ENCODE results near the gene DCLK1.

The DCLK1 gene

DNA sequence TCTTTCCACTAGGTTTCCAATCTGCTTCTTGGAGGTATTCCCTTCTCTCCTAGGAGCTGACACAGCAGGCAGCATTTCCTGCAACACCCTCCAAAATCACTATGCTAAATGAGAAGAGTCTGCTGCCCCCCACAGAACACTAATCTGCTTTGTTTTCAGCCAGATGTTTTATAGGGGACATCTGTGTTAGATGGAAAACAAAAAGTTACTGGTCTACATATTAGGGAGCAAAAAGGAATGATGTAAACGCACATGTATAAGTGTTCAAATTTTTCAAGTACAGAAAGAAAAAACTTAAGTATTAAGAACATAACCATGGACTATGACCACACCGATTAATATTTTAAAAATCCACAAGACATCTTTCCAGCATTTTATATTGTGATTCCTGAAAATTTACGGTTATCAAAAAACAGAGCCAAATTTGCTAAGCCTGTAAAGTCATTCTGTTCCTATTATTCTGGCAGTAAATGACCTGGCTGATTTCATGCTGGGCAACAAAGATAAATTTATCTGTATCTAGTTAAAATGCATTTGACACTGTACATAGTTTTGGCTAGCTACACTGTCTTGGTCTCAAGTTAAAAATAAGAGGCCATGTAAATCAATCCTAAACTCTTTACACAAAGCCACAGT, 63.3 kb downstream of the DCLK1 start:
- Mint-ChIP-seq H3K36me3 (ENCODE audit: insufficient read depth) (no peaks in the 10 kb centered on the region), H3K27ac (no peak overlapping the region), H3K4me3 (no peak overlapping the region), H3K27me3 (no peaks in the 10 kb centered on the region), H3K9me3 (peaks cover 3 to 15% of the 10 kb centered on the region in 2 donors), H3K4me1 (ENCODE audit: low read depth in 2 of 2) (no peaks in the 10 kb centered on the region)
- ATAC-seq (replicated peaks) (no peak), DNase-seq (no peak)

- Mint-ChIP-seq H3K27ac (no peak overlapping the region), H3K36me3 (ENCODE audit: insufficient read depth) (no peaks in the 10 kb centered on the region)
Observed at GRCh38 chr13:36062249-36062648, 68.9 kb downstream of the DCLK1 start.

DNA sequence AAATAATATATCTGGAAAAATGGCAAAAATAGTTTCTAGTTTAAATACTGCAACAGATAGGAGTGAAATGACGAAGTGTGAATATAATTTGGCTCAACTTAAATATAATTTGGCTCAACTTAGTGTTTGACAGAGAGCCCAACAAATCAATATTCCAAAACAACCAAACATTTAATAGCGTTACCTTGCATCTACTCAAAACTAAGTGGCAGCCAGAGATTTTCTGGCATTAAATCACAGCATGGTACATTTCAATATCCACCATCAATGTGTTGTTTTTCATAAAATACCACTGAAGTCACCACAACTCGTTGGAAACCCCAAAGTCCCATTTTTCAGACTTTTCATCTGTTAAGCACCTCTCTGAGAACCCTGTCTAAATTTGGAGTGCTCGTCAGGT, 69.6 kb downstream of the DCLK1 start:
- DNase-seq = no peak

More at GRCh38 chr13:36062249-36062648, 68.9 kb downstream of the DCLK1 start:
- DNase-seq (no peak), ATAC-seq (replicated peaks) (no peak)
- Mint-ChIP-seq H3K4me1 (ENCODE audit: low read depth in 2 of 2) (no peaks in the 10 kb centered on the region), H3K9me3 (peaks cover 13 to 15% of the 10 kb centered on the region in 2 donors), H3K4me3 (no peak overlapping the region), H3K27me3 (no peaks in the 10 kb centered on the region)

DNA sequence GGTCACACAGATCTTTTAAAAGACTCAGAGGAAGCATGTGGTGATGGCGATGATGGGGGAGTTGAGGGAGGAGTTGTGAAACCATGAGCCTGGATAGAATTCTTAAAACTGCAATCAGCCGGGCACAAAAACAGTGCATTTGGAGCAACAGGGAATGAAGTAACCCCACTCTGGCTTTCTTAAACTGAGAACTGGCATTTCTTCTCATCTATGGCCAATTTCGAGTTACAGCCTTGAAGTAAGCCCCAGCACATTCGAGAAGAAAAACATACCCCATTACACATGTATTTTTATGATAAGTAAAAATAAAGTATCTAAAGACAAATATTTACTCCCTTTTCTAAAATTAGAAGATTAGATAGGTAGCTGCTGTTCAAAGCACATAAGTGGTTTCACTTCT, 70.1 kb downstream of the DCLK1 start:
- H3K4me3 Mint-ChIP-seq = no peak overlapping the region
- H3K9me3 Mint-ChIP-seq = peaks cover 11 to 15% of the 10 kb centered on the region in 2 donors
- H3K36me3 Mint-ChIP-seq (ENCODE audit: insufficient read depth) = no peaks in the 10 kb centered on the region
- H3K4me1 Mint-ChIP-seq (ENCODE audit: low read depth in 2 of 2) = no peaks in the 10 kb centered on the region
- H3K27ac Mint-ChIP-seq = no peak overlapping the region
- DNase-seq = no peak
- no peak for ATAC-seq (replicated peaks)
- H3K27me3 Mint-ChIP-seq = no peaks in the 10 kb centered on the region

More for the DNA sequence above, 69.6 kb downstream of the DCLK1 start:
- Mint-ChIP-seq H3K27ac (no peak overlapping the region), H3K9me3 (peaks cover 14 to 15% of the 10 kb centered on the region in 2 donors), H3K36me3 (ENCODE audit: insufficient read depth) (no peaks in the 10 kb centered on the region), H3K27me3 (no peaks in the 10 kb centered on the region), H3K4me1 (ENCODE audit: low read depth in 2 of 2) (no peaks in the 10 kb centered on the region), H3K4me3 (no peak overlapping the region)
- ATAC-seq (replicated peaks) = no peak

- Mint-ChIP-seq H3K27ac (no peak overlapping the region), H3K9me3 (peaks cover 12 to 22% of the 10 kb centered on the region in 2 donors), H3K36me3 (ENCODE audit: insufficient read depth) (no peaks in the 10 kb centered on the region), H3K4me3 (no peak overlapping the region), H3K27me3 (no peaks in the 10 kb centered on the region), H3K4me1 (ENCODE audit: low read depth in 2 of 2) (no peaks in the 10 kb centered on the region)
- no peak for ATAC-seq (replicated peaks)
- no peak for DNase-seq
Observed at GRCh38 chr13:36059321-36059720, 71.9 kb downstream of the DCLK1 start.

GRCh38 chr13:36058116-36058515, 73.1 kb downstream of the DCLK1 start:
- peaks cover 13 to 34% of the 10 kb centered on the region in 2 donors for H3K9me3 Mint-ChIP-seq
- no peaks in the 10 kb centered on the region for H3K27me3 Mint-ChIP-seq
- no peak overlapping the region for H3K4me3 Mint-ChIP-seq
- no peaks in the 10 kb centered on the region for H3K4me1 Mint-ChIP-seq (ENCODE audit: low read depth in 2 of 2)
- H3K27ac Mint-ChIP-seq = no peak overlapping the region
- no peak for DNase-seq
- no peaks in the 10 kb centered on the region for H3K36me3 Mint-ChIP-seq (ENCODE audit: insufficient read depth)
- no peak for ATAC-seq (replicated peaks)

GRCh38 chr13:36057547-36057946, 73.6 kb downstream of the DCLK1 start:
- Mint-ChIP-seq H3K4me3 (no peak overlapping the region), H3K27ac (no peak overlapping the region), H3K36me3 (ENCODE audit: insufficient read depth) (no peaks in the 10 kb centered on the region), H3K9me3 (peaks cover 13 to 35% of the 10 kb centered on the region in 2 donors), H3K4me1 (ENCODE audit: low read depth in 2 of 2) (no peaks in the 10 kb centered on the region), H3K27me3 (no peaks in the 10 kb centered on the region)
- no peak for ATAC-seq (replicated peaks)
- DNase-seq = no peak

DNA sequence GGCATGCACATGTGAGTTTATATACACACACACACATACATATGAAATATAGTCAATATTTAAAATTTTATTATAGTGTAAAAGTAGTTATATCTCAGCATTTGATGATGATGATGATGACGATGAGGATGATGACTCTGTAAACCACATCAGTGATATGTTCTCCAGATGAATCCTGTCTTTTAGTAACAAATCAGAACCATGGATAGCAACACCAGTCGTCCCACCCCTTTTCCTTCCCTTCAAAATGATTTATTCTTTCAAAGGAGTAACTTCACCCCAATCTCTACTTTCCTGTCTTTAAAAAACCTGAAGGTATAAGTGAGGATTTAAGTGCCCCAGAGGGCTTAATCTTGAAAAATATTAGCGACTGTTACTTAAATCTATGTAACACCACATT, 74.1 kb downstream of the DCLK1 start:
- no peaks in the 10 kb centered on the region for H3K4me1 Mint-ChIP-seq (ENCODE audit: low read depth in 2 of 2)
- H3K4me3 Mint-ChIP-seq = no peak overlapping the region
- ATAC-seq (replicated peaks) (no peak), DNase-seq (no peak)
- no peaks in the 10 kb centered on the region for H3K36me3 Mint-ChIP-seq (ENCODE audit: insufficient read depth)
- no peaks in the 10 kb centered on the region for H3K27me3 Mint-ChIP-seq
- peaks cover 12 to 35% of the 10 kb centered on the region in 2 donors for H3K9me3 Mint-ChIP-seq
- H3K27ac Mint-ChIP-seq = no peak overlapping the region

- Mint-ChIP-seq H3K4me3 (no peak overlapping the region), H3K36me3 (ENCODE audit: insufficient read depth) (no peaks in the 10 kb centered on the region), H3K27me3 (no peaks in the 10 kb centered on the region), H3K27ac (no peak overlapping the region), H3K9me3 (peaks cover 10 to 28% of the 10 kb centered on the region in 2 donors), H3K4me1 (ENCODE audit: low read depth in 2 of 2) (no peaks in the 10 kb centered on the region)
- ATAC-seq (replicated peaks) (no peak), DNase-seq (no peak)
Observed at GRCh38 chr13:36055366-36055765, 75.8 kb downstream of the DCLK1 start.

- Mint-ChIP-seq H3K4me3 (no peak overlapping the region), H3K27ac (no peak overlapping the region)
- DNase-seq = no peak
Observed at GRCh38 chr13:36054041-36054440, 77.1 kb downstream of the DCLK1 start.

GRCh38 chr13:36051082-36051481, 80.1 kb downstream of the DCLK1 start:
- Mint-ChIP-seq H3K4me3 (no peak overlapping the region), H3K9me3 (peaks cover 8 to 20% of the 10 kb centered on the region in 2 donors), H3K27ac (no peak overlapping the region), H3K36me3 (ENCODE audit: insufficient read depth) (no peaks in the 10 kb centered on the region), H3K27me3 (no peaks in the 10 kb centered on the region), H3K4me1 (ENCODE audit: low read depth in 2 of 2) (no peaks in the 10 kb centered on the region)
- ATAC-seq (replicated peaks) (no peak), DNase-seq (no peak)

More at GRCh38 chr13:36054041-36054440, 77.1 kb downstream of the DCLK1 start:
- no peaks in the 10 kb centered on the region for H3K27me3 Mint-ChIP-seq
- H3K9me3 Mint-ChIP-seq = peaks cover 10 to 28% of the 10 kb centered on the region in 2 donors
- no peaks in the 10 kb centered on the region for H3K36me3 Mint-ChIP-seq (ENCODE audit: insufficient read depth)
- no peaks in the 10 kb centered on the region for H3K4me1 Mint-ChIP-seq (ENCODE audit: low read depth in 2 of 2)
- ATAC-seq (replicated peaks) = no peak

GRCh38 chr13:36046672-36047071, 84.5 kb downstream of the DCLK1 start:
- DNase-seq = no peak
- Mint-ChIP-seq H3K4me1 (ENCODE audit: low read depth in 2 of 2) (no peaks in the 10 kb centered on the region), H3K9me3 (peaks cover 0 to 3% of the 10 kb centered on the region in 2 donors), H3K36me3 (ENCODE audit: insufficient read depth) (no peaks in the 10 kb centered on the region), H3K4me3 (no peak overlapping the region), H3K27me3 (no peaks in the 10 kb centered on the region), H3K27ac (no peak overlapping the region)
- ATAC-seq (replicated peaks) = no peak

DNA sequence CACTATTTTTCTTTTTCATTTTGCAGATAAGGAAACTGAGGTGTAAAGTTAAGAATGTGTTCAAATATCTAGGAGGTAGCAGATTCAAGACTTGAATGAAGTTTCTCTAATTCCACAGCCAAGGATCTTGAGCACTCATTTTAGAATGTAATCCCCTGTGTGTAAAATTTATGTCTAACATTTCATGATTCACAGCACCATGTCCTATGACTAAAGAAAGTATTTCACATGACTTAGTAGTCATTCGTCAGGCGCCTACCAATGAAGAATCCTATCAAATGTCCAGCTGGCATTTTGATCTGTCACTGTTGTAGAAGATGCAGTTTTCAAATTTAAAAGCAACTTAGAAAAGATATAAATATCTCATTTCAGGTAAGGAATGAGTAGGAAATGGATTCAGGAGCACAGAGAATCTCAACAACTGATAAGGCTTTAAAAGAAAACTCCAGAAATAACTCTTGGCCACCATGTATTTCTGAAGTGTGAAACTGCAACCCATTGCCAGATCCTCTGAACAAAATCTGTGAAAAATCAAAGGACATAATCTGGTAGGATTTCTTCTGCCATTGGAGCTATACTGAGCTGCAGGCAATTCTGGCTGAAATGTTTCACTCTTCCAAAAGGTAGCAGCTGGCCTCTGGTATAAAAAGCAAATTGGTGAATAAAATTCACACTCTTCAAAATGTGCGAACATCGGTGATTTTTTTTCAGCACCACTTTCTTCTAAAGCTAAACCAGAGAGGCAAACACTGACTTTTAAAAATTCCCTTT, 92.2 kb downstream of the DCLK1 start:
- DNase-seq (no peak), ATAC-seq (replicated peaks) (no peak)
- Mint-ChIP-seq H3K9me3 (peaks cover 0 to 4% of the 10 kb centered on the region in 2 donors), H3K36me3 (ENCODE audit: insufficient read depth) (no peaks in the 10 kb centered on the region), H3K4me1 (ENCODE audit: low read depth in 2 of 2) (no peaks in the 10 kb centered on the region), H3K27ac (no peak overlapping the region), H3K4me3 (no peak overlapping the region), H3K27me3 (no peaks in the 10 kb centered on the region)

DNA sequence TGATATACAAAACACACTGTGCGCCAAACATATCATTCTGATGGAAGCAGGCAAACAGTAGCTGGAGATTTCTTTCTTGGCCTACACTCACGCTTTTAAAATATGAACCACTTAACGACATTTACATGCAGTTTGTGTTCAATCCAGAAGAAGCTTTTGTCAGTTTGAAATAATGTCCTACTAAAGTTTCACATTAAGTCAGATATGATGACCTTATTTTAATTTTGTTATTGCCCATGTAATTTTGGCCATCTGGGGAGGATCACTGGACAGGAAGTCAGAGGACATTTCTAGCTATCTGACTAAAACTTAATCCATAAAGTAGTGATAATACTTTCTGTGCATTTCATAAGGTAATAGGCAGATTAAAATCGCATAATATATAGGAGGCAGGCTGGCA, 98.1 kb downstream of the DCLK1 start:
- no peak for ATAC-seq (replicated peaks)
- Mint-ChIP-seq H3K4me1 (ENCODE audit: low read depth in 2 of 2) (no peaks in the 10 kb centered on the region), H3K36me3 (ENCODE audit: insufficient read depth) (no peaks in the 10 kb centered on the region), H3K27ac (no peak overlapping the region), H3K27me3 (no peaks in the 10 kb centered on the region), H3K9me3 (peaks cover 0 to 4% of the 10 kb centered on the region in 2 donors), H3K4me3 (no peak overlapping the region)
- no peak for DNase-seq

Data from effector memory CD8-positive, alpha-beta T cell (primary cell).